Right cardiac atrium (tissue), 5 donors: ENCODE measurements around the gene IGLL1. TPM values are rescaled to one million over a fixed set of nuclear protein-coding genes. Genes with fewer than 3 reads are reported as not detected.
"Not testable (repeated sequence)": the region's sequence is repeated elsewhere in the genome, so short reads cannot be mapped to it uniquely, and the experiment has no call there.

Experiments used
- ATAC-seq, 2 donors: fragments of 200-7000 bp; cut with Tn5 transposase; one replicate each; pipeline versions ENCODE4 v1.8.0 to v1.9.1; 2020; ENCODE audit warnings: moderate library complexity in 2 of 2, mild to moderate bottlenecking in 1 of 2
- DNase-seq, 3 donors: peaks; one replicate each; pipeline ENCODE4 v3.0.0-alpha.2; 2020
- H3K27ac ChIP-seq: one replicate; pipeline ENCODE4 v1.5.1; 2013; ENCODE audit warnings: mild to moderate bottlenecking, low read length, control low read depth, moderate library complexity
- H3K27me3 ChIP-seq: one replicate; pipeline ENCODE4 v1.6.1; 2013; ENCODE audit not compliant: control insufficient read depth, insufficient read depth
- H3K4me1 ChIP-seq: one replicate; pipeline ENCODE4 v1.6.1; 2013; ENCODE audit warnings: low read length; ENCODE audit not compliant: control insufficient read depth, insufficient read depth
- H3K4me3 ChIP-seq: one replicate; pipeline ENCODE4 v1.5.1; 2013; ENCODE audit warnings: low read length, control low read depth
- H3K9me3 ChIP-seq: one replicate; pipeline ENCODE4 v1.6.1; 2013; ENCODE audit warnings: low read length; ENCODE audit not compliant: control insufficient read depth
- WGBS: extraction: QIAGEN DNeasy Blood & Tissue Kit; methylation state at CpG from one replicate; pipeline ENCODE4 v1.1.7; 2013; 5-methylcytosine and 5-hydroxymethylcytosine counted together
- intact Hi-C, 4 donors: fragments of 100-400 bp; cut with DNase I; formaldehyde crosslinking; loops; one replicate each; pipeline versions ENCODE4 v1.11.0 to v1.14.0; 2022 to 2023
- polyA plus RNA-seq: library from polyadenylated mRNA; stranded (reverse); fragments of 200-250 nt; gene quantifications from one replicate; pipeline ENCODE4 v1.2.3, GENCODE V29; 2013
- total RNA-seq, 4 donors: library from RNA; stranded (reverse); fragmentation: NEBNext Ultra II Directional; extraction: Animal tissue kit (Norgen Biotek cat#: 25700); gene quantifications; one replicate each; pipeline ENCODE4 v1.2.1, GENCODE V29; 2021
- donor health status: healthy with polysubstance abuse.
- donor health status: DM: no; HTN: yes; CAD: no.
- donor health status: DM: no; HTN: no; CAD: no.
- donor health status: DM: no; HTN: yes; CAD: no; lungs with severe emphysema.
- donor health status: DM: yes; HTN: yes; CAD: no.

IGLL1 gene
- total and polyA plus RNA-seq, 5 donors = not detected

DNA sequence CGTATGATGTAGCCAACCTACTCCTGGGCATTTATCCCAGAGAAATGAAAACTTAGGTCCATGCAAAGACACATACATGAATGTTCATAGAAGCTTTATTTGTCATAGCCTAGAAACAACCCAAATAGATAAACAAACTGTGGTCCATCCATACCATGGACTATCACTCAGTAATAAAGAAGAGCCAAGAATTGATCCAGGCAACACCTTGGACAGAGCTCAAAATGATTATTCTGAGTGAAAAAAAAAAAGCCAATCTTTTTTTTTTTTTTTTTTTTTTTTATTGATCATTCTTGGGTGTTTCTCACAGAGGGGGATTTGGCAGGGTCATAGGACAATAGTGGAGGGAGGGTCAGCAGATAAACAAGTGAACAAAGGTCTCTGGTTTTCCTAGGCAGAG lies 19.9 kb downstream of the IGLL1 start:
- DNase-seq, H3K27ac ChIP-seq, intact Hi-C loops, ATAC-seq, H3K4me1 ChIP-seq, H3K9me3 ChIP-seq, H3K27me3 ChIP-seq, H3K4me3 ChIP-seq: not testable (repeated sequence)
- 44% methylated on average over 1 of the region's 1 CpG for WGBS

DNA sequence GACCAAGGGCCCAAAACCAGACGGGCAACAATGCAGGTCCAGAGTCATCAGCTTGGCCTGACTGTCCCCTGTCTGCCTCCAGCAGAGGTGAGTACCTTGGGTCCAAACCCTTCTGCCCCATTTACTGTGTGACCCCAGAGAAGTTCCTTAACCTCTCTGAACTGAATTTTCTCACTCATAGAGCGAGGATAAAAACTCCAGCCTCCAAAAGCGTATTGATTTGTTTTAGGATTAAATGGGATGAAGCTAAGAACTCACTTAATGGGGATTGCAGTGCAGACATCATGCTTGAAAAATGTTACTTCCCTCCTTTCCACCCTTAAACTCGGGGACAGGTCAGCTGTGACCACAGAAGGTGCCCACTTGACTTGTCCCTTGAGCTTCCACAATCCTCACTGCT lies 22.6 kb downstream of the IGLL1 start:
- ATAC-seq (no peak), DNase-seq (no peak)
- Histone ChIP-seq H3K4me3 (no peak overlapping the region), H3K9me3 (no peaks in the 10 kb centered on the region), H3K4me1 (no peaks in the 10 kb centered on the region), H3K27me3 (no peaks in the 10 kb centered on the region), H3K27ac (no peak overlapping the region)
- intact Hi-C loops = no loop called here
- WGBS = 82% methylated on average over 4 of the region's 4 CpGs

DNA sequence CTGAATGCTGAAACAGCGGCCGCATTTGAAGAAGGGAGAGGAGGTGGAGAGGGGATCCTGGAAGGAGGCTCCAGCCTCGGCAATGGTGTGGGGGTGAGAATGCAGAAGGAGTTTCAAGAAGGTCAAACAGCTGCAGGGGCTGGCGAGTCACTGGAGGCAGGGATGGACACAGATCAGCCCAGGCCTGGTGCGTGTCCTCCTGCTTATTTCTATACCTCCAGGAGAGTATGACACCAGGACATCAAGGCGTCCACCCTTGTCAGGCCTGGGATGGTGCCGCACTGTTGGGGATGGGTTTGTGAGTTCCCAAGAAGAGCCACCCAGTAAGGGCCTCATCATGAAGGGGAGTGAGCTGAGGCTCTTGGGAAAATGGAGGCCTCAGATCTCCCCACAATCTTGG lies 23.1 kb downstream of the IGLL1 start:
- Histone ChIP-seq H3K27ac (no peak overlapping the region), H3K9me3 (no peaks in the 10 kb centered on the region), H3K27me3 (no peaks in the 10 kb centered on the region), H3K4me3 (no peak overlapping the region), H3K4me1 (no peaks in the 10 kb centered on the region)
- intact Hi-C loops = no loop called here
- 78% methylated on average over 7 of the region's 7 CpGs for WGBS
- DNase-seq (no peak), ATAC-seq (no peak)

DNA sequence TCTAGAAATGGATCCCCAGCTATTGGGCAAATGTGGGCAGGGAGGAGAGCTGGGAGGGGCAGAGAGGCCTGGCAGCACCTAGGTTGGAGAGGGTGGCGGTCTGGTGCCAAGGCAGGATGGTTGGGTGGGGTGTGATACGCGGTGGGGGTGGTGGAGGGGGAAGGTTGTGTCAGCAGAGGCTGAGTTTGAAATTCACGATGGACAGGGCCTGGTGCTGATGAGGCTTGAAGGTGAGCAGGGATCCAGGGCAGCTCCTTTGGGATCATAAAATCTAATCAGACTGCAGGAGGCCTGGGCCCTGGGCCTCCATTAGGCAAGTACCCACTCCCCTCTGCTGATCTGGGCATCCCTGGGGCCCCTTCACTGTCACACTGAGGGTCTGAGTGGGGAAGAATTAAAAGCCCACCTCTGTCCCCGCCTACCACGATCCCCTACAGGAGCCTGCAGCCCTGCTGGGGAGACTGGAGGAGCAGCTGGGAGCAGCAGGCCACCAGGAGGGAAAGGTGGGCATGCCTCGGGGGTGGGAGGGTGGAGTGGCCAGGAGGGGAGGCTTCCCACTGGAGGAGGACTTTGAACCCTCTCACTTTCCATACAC lies 24.0 kb downstream of the IGLL1 start:
- no peak overlapping the region for H3K27ac ChIP-seq
- DNase-seq = no peak
- 49% methylated on average over 7 of the region's 7 CpGs for WGBS
- no peaks in the 10 kb centered on the region for H3K4me1 ChIP-seq
- no peaks in the 10 kb centered on the region for H3K9me3 ChIP-seq
- H3K4me3 ChIP-seq = no peak overlapping the region
- no peak for ATAC-seq
- H3K27me3 ChIP-seq = no peaks in the 10 kb centered on the region
- intact Hi-C loops = no loop called here

DNA sequence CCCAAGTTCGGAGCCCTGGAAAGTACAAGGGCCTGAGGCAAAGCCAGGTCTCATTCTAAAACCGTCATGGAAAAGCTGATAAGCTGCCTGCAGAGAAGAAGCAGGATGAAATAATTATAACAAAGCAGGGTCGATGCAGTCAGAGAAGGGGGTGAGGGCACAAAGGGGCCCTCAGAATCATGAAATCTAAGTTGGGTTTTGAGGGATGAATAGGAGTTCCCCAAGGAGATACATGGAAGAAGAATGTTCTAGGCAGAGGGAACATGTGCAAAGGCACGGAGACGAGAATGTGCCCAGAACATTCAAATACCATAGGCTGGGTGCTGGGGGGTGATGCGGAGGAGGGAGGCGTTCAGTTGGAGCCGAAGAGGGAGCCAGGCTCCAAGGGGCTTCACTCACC lies 25.0 kb downstream of the IGLL1 start:
- Histone ChIP-seq H3K27ac (no peak overlapping the region), H3K4me3 (no peak overlapping the region), H3K9me3 (no peaks in the 10 kb centered on the region), H3K27me3 (no peaks in the 10 kb centered on the region), H3K4me1 (no peaks in the 10 kb centered on the region)
- ATAC-seq (no peak), DNase-seq (no peak)
- intact Hi-C loops = no loop called here
- WGBS = 71% methylated on average over 8 of the region's 8 CpGs

DNA sequence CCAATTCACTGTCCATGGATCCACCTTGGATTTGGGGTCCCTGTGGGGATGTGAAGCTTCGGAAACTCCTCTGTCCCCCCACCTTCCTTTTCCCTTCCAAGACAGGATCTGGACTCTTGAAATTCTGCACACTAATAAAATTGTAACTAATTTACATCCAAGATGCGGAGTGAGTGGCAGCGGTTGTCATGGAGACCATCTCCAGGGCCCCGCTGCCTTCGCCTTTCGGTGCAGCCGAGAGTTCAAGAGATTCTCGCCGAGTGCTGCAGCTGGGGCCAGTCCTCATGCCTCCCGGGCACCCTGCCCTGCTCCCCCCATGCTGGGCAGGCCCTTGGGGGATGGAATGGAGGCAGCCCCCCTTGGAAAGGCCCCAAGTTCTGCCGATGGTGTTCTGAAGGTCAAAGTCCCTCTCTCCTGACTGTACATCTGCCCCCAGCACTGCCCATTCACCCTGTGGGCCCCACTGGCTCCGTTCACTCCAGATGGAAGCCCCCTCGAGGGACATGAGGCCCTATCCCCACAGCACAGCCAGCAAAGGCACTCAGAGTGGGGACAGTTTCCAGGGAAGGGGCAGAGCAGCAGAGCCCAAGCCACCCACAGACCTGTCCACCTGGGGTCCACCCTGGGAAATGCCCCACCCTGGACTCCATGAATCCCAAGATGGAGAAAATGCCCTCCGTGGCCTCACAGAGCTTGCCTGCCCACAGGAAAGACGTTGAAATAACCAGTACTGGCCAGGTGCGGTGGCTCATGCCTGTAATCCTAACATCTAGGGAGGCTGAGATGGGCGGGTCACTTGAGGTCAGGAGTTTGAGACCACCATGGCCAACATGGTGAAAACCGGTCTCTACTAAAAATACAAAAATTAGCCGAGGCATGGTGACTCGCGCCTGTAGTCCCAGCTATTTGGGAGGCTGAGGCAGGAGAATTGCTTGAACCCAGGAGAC lies 25.9 kb downstream of the IGLL1 start:
- DNase-seq (no peak), ATAC-seq (no peak)
- Histone ChIP-seq H3K4me3 (no peak overlapping the region), H3K4me1 (no peaks in the 10 kb centered on the region), H3K9me3 (no peaks in the 10 kb centered on the region), H3K27me3 (no peaks in the 10 kb centered on the region), H3K27ac (no peak overlapping the region)
- intact Hi-C loops = no loop called here
- WGBS = 83% methylated on average over 21 of the region's 21 CpGs

DNA sequence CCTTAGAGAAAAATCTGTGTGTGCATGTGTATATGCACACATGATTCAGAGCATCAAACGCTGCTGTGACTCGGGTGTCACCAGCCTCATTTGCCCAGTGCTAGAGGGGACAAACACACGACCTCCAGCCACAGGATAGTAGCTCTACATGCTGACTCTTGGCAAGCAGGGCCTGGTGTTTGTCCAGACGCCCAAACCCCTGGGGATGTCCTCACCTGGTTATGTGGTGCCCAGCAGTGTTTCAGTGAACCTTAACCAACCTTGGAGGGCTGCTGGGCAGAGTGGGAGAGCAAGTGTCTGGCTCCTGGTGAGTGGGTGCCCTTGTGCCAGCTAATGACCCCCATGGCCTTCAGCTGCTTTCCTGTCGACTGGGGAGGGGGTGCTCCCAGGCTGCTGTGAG lies 26.7 kb downstream of the IGLL1 start:
- H3K4me3 ChIP-seq = no peak overlapping the region
- DNase-seq = no peak
- no peaks in the 10 kb centered on the region for H3K9me3 ChIP-seq
- ATAC-seq = no peak
- no peaks in the 10 kb centered on the region for H3K4me1 ChIP-seq
- intact Hi-C loops = no loop called here
- WGBS = 71% methylated on average over 5 of the region's 5 CpGs
- no peak overlapping the region for H3K27ac ChIP-seq
- H3K27me3 ChIP-seq = no peaks in the 10 kb centered on the region

DNA sequence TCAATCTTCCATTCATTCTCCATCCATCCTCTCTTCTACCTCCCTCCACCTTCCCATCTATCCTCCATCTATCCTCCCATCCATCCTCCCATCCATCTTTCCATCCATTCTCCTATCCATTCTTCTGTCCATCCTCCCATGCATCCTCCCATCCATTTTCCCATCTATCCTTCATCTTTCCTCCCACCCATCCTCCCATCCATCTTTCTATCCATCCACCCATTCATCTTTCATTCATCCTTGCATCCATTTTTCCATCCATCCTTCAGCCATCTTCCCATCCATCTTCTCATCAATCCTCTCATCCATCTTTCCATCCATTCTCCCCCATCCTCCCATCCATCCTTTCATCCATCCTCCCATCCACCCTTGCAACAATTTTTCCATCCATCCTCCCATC lies 27.5 kb downstream of the IGLL1 start:
- ATAC-seq (no peak), DNase-seq (no peak)
- no peak overlapping the region for H3K27ac ChIP-seq
- no peaks in the 10 kb centered on the region for H3K27me3 ChIP-seq
- intact Hi-C loops = no loop called here
- no peaks in the 10 kb centered on the region for H3K9me3 ChIP-seq
- no peaks in the 10 kb centered on the region for H3K4me1 ChIP-seq
- no peak overlapping the region for H3K4me3 ChIP-seq

DNA sequence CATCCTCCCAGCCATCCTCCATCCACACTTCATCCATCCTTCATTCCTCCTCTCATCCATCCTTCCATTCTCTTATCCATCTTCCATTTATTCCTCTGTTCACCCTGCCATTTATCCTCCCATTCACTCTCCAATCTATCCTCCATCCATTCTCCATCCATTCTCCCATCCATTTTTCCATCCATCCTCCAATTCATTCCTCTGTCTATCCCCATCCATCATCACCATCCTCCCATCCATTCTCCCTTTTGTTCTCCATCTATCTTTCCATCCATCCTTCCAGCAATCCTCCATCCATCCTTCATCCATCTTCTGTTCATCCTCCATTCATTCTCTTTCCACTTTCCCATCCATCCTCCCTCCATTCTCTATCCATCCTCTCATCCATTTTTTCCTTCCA lies 28.7 kb downstream of the IGLL1 start:
- no peak for DNase-seq
- Histone ChIP-seq H3K27ac (no peak overlapping the region), H3K27me3 (no peaks in the 10 kb centered on the region), H3K4me3 (no peak overlapping the region), H3K9me3 (no peaks in the 10 kb centered on the region), H3K4me1 (no peaks in the 10 kb centered on the region)
- intact Hi-C loops = no loop called here
- no peak for ATAC-seq

DNA sequence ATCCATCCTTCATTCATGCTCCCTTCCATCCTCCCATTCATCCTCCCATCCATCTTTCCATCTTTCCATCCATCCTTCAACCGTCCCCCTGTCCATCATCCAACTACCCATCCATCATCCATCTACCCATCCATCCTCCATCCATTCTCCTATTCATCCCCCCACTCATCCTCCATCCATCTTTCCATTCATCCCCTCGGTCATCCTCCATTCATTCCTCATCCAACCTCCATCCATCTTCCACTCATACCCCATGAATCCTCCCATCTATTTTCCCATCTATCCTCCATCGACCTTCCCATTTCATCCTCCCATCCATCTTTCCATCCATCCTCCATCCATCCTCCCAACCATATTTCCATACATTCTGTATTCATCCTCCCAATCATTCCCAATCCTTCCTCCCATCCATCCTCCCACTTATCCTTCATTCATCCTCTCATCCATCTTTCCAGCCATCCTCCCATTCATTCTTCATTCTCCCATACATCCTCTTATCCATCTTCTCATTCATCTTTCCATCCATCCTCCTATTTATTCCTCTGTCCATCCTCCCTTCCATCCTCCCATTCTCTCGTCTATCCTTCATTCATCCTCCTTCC lies 29.9 kb downstream of the IGLL1 start:
- Histone ChIP-seq H3K4me1 (no peaks in the 10 kb centered on the region), H3K9me3 (no peaks in the 10 kb centered on the region), H3K27me3 (no peaks in the 10 kb centered on the region), H3K27ac (no peak overlapping the region), H3K4me3 (no peak overlapping the region)
- ATAC-seq (no peak), DNase-seq (no peak)
- intact Hi-C loops = no loop called here
- 57% methylated on average over 4 of the region's 4 CpGs for WGBS

DNA sequence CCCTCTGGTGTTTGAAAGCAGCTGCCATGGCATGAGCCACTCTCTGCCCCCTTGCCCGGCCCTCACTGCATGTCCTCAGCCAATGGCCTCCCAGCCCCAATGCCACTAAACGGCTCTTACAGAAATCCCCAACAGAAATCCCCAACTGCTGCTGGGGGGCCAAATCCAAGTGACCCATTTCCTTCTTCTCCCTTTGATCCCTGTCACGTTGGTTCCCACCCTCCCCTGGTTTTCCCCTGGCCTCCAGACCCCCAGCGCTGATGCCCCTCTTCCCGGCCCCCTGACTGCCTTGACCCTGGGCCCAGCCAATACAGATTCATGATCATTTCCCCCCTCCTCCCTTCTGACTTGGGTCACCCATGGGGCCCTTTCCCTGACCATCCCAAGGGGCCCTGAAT lies 30.9 kb downstream of the IGLL1 start:
- intact Hi-C loops = loop anchor here in 1 of 4 donors (10.0 kb wide), 1 partner anchor 234 kb away; no protein-coding TSS in a partner anchor
- no peak for ATAC-seq
- WGBS = 77% methylated on average over 5 of the region's 5 CpGs
- H3K4me3 ChIP-seq = no peak overlapping the region
- DNase-seq = peak in 1 of 3 donors; percentile 11
- H3K4me1 ChIP-seq = no peaks in the 10 kb centered on the region
- no peaks in the 10 kb centered on the region for H3K27me3 ChIP-seq
- H3K27ac ChIP-seq = no peak overlapping the region
- no peaks in the 10 kb centered on the region for H3K9me3 ChIP-seq
